PFSK-1 (cell line): ENCODE results near the gene MAP2K6.

Source experiments
- FOXP2 ChIP-seq: optimal IDR thresholded peaks from 2 replicates; pipeline ENCODE3; 2011; ENCODE audit warnings: borderline replicate concordance, control low read depth, inconsistent platforms; ENCODE audit not compliant: insufficient read depth; ENCODE audit errors: extremely low read length, extremely low read depth
- POLR2AphosphoS5 ChIP-seq: IDR thresholded peaks from 2 replicates; pipeline ENCODE4 v1.6.1; 2012; ENCODE audit warnings: low read depth, mild to moderate bottlenecking, control low read depth, low read length, moderate library complexity
- REST ChIP-seq, 2 experiments: IDR thresholded peaks; 2 replicates each; pipeline versions ENCODE4 v1.6.1 to v1.8.0; 2011 to 2012; ENCODE audit warnings: low read depth in 2 of 2, low read length in 2 of 2, control low read depth in 1 of 2, inconsistent platforms in 1 of 2, mild to moderate bottlenecking in 1 of 2, moderate library complexity in 1 of 2; ENCODE audit not compliant: insufficient read depth in 1 of 2
- SIN3A ChIP-seq: IDR thresholded peaks from 2 replicates; pipeline ENCODE4 v1.6.1; 2012; ENCODE audit warnings: mild to moderate bottlenecking, low read length, moderate library complexity, borderline replicate concordance; ENCODE audit not compliant: insufficient read depth
- TAF1 ChIP-seq: IDR thresholded peaks from 2 replicates; pipeline ENCODE4 v1.6.1; 2012; ENCODE audit warnings: low read length, control low read depth, borderline replicate concordance; ENCODE audit not compliant: insufficient read depth

Gene MAP2K6

GRCh38 chr17:69590671-69591070 lies 176.2 kb downstream of the MAP2K6 start:
- TF ChIP-seq REST (IDR thresholded peaks at IDR 0.05; ENCODE audit: insufficient read depth in 1 of 2, low read depth in 2 of 2, low read length in 2 of 2) (no peak), TAF1 (no peak), FOXP2 (no peak), POLR2AphosphoS5 (no peak), SIN3A (no peak)

- TF ChIP-seq FOXP2 (no peak), POLR2AphosphoS5 (no peak), REST (IDR thresholded peaks at IDR 0.05; ENCODE audit: insufficient read depth in 1 of 2, low read depth in 2 of 2, low read length in 2 of 2) (no peak), SIN3A (no peak), TAF1 (no peak)
Measured at GRCh38 chr17:69592692-69593350, 178.3 kb downstream of the MAP2K6 start.

GRCh38 chr17:69593351-69593715 lies 178.8 kb downstream of the MAP2K6 start:
- TF ChIP-seq FOXP2 (no peak), REST (IDR thresholded peaks at IDR 0.05; ENCODE audit: insufficient read depth in 1 of 2, low read depth in 2 of 2, low read length in 2 of 2) (no peak), SIN3A (no peak), TAF1 (no peak), POLR2AphosphoS5 (no peak)

- no peak for TF ChIP-seq SIN3A
- TF ChIP-seq FOXP2: no peak
- no peak for TF ChIP-seq TAF1
- TF ChIP-seq REST (IDR thresholded peaks at IDR 0.05; ENCODE audit: insufficient read depth in 1 of 2, low read depth in 2 of 2, low read length in 2 of 2): no peak
- TF ChIP-seq POLR2AphosphoS5: no peak
Measured at GRCh38 chr17:69593716-69594115, 179.2 kb downstream of the MAP2K6 start.
